ENCODE results near the gene DLG2.
"Not testable (repeated sequence)": the region's sequence is repeated elsewhere in the genome, so short reads cannot be mapped to it uniquely, and the experiment has no call there.

The DLG2 gene

DNA sequence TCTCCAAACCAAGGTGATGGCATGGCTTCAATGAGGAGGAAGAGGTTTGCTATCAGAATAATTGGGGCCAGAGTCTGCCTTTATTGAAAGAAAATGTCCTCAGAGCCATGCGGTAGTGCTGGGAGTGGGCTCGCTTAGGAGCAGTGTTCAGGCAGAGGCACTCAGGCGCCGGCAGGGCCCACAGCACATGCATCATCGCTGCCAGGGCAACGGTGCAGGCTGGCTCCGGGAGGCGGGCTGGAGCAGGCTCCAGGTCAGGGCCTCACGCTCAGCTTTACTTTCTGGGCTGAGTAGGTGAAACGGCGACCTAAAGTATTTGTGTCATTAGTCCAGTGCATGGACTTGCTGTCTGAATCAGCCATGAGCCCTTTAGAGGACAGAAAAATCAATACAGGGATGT, 2171.1 kb downstream of the DLG2 start:
- DNase-seq = peak; percentile 72

DNA sequence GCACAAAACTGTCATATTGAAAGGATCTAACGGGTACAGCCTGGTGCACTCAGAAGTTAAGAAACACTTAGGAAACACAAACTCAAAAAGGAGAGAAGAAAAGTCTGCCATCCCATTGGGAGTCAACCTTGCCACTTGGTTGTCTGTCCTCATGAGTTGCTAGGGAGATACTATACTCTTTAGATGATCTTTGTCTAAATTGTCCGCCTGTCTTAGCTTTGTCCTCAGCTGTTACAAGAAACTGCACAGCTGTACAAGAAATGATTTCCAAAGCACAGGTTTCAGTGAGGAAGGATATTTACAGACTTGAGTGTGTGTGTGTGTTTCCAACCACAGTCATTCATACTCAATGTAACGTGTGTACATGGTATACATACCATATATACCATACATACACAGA, 2171.8 kb downstream of the DLG2 start:
- no peak for DNase-seq

DNA sequence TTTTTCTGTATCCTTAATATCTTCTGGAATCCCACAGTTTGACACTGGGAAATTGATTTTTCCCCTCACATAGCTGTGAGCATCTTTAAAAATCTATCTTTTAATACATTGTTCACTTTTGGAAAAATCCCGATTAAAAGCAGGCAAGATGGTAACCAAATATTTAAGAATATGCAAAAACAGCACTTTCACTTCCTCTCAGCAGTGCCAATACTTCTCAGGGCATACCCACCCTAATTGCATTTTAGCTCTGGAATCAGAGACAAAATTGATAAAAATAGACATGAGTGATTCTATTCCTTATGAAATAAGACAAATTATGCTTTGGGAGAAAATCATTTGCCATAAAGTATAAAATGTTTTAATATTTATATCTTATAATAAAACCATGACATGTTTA, 2172.5 kb downstream of the DLG2 start:
- no peak for DNase-seq

DNA sequence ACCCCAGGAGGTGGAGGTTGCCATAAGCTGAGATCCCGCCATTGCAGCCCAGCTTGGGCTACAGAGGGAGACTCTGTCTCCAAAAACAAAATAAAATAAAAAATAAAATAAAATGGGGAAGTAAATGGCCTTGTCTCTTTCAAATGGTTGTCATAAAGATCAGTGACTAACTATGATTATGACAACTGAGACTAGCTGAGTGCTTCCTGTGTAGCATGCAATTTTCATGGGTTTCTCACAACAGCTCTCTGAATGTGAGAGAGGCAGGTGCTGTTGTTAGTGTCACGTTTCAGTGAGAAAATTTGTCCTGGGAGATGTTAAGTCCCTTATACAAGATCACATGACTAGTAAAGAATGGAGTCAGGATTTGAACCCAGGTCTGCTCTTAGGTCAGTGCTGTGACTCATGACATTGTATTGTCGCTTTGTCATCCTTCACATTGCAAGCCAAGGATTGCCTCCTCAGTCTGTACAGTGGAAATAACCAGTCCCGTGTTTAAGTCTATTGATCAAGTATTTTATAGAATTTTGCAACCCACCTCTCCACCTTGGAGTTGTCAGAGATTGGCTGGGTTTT, 2177.7 kb downstream of the DLG2 start:
- DNase-seq = no peak

DNA sequence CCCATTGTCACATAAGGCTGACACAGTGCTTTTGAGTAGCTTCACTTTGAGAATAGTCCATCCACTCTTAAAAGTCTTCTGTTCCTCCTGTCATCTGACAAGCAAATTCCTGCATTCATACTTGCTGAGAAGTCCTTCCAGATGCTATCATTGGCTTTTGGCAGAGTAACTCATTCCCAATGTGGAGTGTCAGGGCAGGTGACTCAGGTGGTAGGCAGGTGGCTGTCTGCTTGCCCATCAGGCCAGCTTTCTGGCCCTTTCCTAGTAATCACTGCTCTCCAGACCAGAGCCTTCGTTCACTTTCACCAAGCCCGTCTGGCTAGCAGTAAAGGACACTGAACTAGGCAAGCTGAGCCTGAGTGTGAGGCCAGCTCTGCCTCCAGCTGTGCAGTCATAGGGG, 2178.5 kb downstream of the DLG2 start:
- DNase-seq = peak; percentile 79

DNA sequence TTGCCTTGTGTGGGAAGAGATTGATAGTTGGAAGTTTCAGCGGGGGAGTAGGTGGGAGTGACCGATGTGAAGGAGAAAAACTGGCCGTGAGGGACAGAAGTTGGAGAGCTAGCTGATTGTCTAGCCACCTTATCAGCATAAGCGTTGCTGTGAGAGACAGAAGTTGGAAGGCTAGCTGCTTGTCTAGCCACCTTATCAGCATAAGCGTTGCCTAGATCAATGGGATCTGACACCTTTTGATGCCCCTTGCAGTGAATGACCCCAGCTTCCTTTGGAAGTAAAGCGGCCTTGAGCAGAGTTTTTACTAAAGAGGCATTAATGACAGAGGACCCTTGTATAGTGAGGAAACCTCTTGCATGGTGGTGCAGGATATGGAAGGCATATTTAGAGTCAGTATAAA, 2183.3 kb downstream of the DLG2 start:
- not testable (repeated sequence) for DNase-seq

DNA sequence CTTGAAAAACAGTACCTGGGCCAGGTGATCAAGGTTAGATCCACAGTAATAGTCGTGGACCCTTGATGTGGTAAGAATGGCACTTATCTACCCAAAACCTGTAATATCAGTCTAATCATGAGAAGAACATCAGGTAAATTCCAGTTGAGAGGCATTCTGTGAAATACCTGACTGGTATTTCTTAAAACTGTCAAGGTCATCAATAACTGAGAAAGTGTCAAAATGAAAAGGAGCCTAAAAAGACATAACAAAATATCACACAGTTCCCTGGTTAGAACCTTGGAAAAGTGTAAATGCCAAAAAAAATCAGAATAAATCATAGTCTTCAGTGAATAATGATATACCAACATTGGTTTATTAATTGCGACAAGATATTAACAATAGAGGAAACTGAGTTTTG, 2185.5 kb downstream of the DLG2 start:
- DNase-seq = no peak

DNA sequence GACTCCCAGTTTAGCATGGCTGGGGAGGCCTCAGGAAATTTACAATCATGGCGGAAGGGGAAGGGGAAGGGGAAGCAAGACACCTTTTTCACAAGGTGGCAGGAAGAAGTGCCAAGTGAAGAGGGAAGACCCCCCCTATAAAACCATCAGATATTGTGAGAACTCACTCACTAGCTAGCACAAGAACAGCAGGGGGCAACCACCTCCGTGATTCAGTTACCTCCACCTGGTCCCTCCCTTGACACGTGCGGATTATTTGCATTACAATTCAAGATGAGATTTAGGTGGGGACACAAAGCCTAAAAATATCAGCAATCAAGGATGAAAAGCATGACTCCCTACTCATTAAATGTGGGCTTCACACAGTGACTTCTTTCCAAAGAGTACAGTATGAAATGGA, 2186.0 kb downstream of the DLG2 start:
- DNase-seq = no peak

DNA sequence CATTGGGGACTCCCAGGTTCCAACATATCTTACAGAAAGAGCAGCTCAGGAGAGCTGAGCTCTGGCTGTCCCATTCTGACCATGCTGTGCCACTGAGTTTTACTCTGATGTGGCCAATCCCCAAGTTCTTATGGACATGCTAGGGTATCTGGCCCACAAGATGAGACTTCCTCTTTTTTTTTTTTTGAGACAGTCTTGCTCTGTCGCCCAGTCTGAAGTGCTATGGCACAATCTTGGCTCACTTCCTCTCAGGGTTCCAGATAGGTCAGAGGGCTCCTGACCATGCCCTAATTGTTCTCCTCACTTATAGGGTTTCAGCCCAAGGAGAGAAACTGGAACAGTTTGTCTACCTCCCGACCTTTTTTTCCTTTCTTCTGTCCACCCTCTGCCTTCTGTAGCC, 2188.7 kb downstream of the DLG2 start:
- DNase-seq = no peak

DNA sequence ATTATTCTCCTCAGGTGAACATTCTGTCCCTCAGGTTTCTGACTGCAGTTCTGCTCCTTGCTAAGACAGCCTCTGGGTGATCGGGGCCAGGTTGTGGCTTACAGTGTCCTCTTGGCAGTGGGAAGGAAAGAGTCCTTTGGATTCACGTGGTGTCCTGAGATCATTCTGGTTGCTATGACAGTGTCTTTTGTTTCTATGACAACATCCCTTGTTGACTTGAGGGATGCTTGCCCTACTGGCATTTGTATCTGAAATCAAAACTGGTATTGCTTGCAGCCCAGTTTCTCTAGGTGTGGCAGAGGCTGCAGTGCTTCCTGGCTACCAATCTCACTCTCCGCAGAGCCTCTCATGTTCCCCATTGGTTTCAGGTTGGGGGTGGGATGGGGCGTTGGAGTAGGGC, 2189.2 kb downstream of the DLG2 start:
- no peak for DNase-seq

DNA sequence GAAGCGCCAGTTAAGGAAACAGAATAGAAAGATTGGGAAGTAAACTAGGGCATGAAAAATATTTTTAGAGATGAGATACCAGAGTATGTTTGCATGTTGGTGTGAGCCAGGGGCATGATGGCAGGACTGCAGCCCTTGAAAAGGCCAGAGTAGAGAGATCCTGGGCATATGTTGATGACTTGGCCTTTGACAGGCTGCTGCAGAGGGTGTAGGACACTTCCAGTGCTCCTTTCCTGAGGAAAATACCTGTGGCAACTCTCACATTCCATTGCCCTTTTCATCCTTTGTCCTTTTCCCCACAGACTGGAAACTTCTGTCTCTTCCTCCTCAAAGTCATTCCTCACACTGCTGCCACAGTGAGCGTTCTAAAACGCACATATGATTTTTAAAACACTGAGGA, 2190.3 kb downstream of the DLG2 start:
- DNase-seq = no peak

DNA sequence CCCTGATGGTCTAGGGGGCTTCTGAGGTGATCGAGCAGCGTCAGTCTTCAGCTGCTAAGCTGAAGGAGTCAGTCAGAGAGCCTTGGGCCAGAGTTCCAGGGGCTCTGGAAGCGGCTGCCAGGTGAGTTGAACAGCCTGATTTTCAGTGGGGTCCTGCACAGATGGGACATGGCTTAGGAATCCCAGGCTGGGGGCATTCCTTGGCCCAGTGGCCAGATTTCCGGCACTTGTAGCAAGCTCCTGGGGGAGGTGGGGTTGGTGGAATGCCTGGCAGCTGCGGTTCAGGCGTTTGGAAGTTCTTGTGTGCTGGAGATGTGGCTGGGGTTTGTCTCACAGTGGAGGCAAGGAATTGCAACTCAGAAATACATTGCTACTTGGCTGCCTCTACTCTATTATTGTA, 2192.3 kb downstream of the DLG2 start:
- peak; percentile 77 for DNase-seq

DNA sequence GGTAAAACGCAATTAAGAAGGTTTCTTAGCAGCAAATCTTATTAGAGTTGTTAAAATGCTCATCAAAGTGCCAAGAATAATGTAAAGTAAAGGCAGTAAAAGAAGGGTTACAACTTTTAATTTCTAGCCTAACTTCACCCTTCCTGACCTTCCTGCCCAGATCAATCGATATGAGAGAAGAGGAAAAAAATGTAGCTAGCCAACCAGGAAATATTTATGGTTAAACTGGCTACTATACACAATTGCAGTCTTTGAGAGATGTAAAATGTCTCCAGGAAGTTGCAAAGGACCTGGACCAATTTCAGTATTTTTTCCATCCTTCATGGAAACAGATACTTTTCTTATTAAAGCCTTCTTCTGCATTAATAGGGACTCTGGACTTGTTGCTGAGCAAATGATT, 2199.2 kb downstream of the DLG2 start:
- DNase-seq = no peak

DNA sequence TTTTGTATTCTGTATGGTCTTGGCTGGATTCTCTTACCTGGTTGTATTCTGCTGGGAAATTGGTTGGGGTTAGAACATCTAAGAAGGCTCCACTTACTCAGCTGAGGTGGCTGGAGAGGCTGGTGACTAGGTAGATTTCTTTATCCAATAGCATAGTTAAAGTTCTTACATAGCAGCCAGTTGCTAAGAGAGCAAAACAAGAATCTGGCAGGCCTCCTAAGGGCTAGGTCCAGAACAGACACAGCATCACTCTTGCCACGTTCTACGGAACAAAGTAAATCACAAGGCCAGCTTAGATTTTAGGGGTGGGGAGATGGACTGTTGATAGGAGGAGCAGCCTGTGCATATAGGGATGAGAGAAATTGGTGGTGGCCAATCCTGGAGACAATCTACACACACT, 2199.6 kb downstream of the DLG2 start:
- DNase-seq = no peak

DNA sequence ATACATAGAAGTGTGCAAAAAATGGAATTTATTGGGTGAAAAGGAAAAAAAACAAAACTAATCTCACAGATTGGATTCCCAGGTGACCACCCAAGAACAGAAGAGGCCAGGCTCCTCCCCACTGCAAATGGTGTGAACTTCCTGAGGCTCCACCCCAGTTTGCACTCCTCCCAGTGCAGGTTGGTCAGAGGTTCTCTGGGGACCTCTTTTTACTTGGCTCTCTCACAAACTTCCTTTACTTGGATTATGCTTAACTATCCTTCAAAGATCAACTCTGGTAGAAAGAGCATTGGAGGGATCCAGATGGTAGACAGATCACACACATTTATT, 2202.0 kb downstream of the DLG2 start:
- DNase-seq = no peak

DNA sequence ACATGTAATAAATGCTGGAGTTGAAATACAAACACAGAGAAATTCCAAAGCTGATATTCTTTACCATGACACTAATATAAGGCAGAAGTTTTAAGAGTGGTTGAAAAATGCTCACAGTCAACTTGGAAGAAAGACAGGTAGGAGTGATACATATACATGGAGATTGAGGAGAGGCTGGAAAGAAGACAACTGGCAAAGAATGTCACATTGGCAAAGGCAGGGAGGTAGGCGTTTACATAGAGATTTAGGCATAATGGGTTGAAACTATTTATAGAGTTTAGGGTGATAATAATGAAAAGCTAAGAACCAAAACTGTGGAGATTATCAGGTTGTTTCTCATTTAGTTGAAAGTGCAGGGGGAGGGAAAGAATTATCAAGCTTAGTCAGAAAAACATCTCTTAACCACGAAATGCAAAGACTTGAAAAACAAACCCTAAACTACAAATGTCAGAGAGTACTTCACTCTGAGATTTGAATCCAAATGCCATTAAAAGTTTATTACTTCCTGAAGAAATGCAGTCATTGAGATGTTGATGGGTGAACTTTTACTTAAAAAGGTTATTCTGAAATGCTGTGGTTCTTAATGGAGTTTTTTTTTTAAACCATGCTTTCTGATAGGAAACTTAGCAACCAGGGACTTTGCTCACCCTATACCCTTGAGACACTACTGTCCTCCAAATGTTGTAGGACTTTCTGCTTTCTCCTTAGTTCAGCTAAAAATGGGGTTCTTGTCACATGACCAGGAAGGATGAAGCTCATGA, 2202.6 kb downstream of the DLG2 start:
- DNase-seq = no peak

DNA sequence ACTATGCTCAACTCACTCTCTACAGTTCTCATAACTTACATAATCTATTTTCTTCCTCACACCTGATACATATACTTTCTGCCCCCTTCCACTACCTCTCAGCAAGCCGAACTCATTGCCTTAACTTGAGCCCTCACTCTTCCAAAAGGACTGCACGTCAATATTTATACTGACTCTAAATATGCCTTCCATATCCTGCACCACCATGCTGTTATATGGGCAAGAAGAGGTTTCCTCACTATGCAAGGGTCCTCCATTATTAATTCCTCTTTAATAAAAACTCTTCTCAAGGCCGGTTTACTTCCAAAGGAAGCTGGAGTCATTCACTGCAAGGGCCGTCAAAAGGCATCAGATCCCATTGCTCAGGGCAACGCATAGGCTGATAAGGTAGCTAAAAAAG, 2204.5 kb downstream of the DLG2 start:
- not testable (repeated sequence) for DNase-seq

DNA sequence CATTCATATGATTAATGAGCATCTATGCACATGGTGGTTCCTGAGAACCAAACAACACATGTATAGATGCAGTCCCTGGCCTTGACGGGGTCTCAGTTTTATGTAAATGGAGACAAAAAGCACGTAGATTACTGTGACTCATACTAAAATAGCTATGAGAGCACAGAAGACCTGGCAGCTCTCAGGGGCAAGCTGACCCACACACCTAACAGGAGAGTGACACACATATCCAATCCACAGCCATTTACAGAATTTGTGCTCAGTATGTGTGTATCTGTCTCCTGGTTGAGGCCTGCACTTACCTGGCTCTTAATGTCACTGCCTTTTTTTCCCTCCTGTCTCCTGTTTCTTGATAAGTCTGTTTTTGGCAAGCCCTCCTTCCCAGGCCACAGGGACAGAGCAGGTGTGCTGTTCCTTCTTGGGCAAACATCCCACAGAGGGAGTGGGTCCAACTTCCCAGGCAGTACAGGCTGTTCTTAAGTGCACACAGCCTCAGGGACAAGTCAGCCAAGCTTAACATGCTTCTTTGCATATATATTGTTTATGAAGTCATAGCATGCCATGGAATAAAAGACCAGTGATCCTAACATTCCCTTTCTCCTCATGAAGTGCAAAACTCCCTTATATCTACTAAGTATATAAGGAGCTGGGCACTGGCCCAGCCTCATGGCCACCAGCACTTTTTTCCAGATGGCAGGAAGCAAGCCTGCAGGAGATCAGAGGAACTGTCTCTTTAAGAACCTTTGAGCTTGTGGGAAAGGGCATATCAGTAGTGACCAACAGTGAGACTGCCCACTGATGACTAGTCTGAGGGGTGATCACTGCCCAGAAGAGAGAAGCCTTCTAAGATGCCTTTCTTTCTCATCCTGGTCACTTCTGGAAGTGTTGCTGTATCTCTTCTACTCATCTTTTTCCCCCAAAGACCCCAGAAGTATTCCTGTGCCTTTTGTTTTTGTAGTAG, 2216.3 kb downstream of the DLG2 start:
- DNase-seq = no peak

DNA sequence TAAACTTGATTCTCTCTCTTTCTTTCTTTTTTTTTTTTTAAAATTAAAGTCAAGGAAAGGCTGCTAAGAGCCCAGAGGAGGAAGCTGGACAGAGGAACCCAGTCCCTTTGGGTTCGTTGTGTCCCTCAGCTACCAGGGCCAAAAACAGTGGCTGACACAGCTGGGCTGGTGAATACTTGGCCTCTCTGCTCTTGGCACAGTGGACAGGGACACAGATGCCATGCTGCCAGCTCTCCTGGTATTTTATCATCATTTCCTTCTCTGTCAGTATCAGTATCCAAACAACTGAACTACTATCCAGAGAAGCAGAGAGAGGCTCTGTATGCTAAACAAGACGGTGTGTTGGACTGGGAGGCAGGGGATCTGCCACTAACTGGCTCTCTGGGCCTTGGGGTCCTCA, 2217.3 kb downstream of the DLG2 start:
- no peak for DNase-seq

DNA sequence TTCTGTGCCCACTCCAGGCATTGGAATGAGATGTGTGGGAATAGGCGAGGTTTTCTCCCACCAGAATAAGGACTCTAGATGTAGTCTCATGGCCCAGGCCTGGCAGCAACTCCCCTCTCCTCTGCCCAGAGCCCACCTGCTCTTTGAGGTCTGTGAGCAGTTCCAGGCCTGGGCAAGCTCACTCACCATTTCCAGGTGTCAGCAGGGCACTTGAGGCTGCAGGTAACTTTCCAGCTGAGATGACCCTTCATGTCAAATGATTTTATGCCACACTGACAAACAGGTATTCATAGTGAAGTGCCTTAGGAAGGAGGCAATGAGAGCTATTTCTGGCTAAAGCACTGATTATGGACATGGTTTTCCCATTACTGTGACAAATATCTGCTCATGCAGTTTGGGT, 2217.7 kb downstream of the DLG2 start:
- DNase-seq = no peak

DNA sequence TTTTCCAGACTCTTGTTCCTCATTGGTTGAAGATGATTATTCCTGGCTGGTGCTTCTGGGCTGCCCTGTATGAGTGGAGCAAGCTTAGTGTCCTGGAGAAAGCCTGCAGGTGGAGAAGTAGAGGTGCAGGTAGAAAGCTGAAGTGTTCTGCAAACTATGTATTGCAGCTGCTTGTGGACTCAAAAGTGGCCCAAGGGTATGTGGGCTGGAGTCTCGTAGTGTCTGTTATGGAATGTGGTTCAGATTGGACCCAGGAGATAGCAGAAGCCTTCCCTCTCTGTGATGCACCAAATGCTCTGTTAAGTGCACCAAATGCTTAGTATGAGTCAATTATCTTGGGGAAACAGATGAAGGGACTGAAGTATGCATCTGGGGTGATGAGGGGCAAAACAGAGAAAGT, 2218.2 kb downstream of the DLG2 start:
- peak; percentile 59 for DNase-seq

Measured in islet precursor cell (in vitro differentiated cells).